GM23338 (cell line): ENCODE results near the gene ERBB4. TPM values are rescaled to one million over a fixed set of nuclear protein-coding genes. Genes with fewer than 3 reads are reported as not detected.

Experiments used
- ATAC-seq: fragments of 200-7000 bp; cut with Tn5 transposase; 3 replicates; pipeline ENCODE4 v1.9.1; 2020
- DNase-seq: peaks from one replicate; pipeline ENCODE4 v3.0.0-alpha.2; 2015; ENCODE audit warnings: low spot score
- H2AFZ ChIP-seq: fragments of 200-600 bp; sonication (generic); 2 replicates; pipeline ENCODE4 v1.8.0; 2016; ENCODE audit warnings: antibody characterized with exemption, mild to moderate bottlenecking, moderate library complexity
- H3F3A ChIP-seq: fragments of 200-600 bp; sonication (generic); replicated peaks from 2 replicates; pipeline ENCODE4 v1.8.0; 2017; ENCODE audit warnings: antibody characterized with exemption, mixed run types, low read depth
- H3K27ac ChIP-seq: fragments of 200-600 bp; sonication (generic); 2 replicates; pipeline ENCODE4 v1.6.1; 2016; ENCODE audit warnings: low read depth
- H3K27me3 ChIP-seq: fragments of 200-600 bp; sonication (generic); 2 replicates; pipeline ENCODE4 v1.8.0; 2016; ENCODE audit warnings: mild to moderate bottlenecking, mixed run types, moderate library complexity; ENCODE audit not compliant: insufficient read depth
- H3K36me3 ChIP-seq: fragments of 200-600 bp; sonication (generic); 2 replicates; pipeline ENCODE4 v1.8.0; 2016; ENCODE audit warnings: mild to moderate bottlenecking; ENCODE audit not compliant: insufficient read depth
- H3K4me1 ChIP-seq: fragments of 200-600 bp; sonication (generic); 2 replicates; pipeline ENCODE4 v1.8.0; 2016; ENCODE audit warnings: mild to moderate bottlenecking, moderate library complexity; ENCODE audit not compliant: insufficient read depth
- H3K4me2 ChIP-seq: fragments of 200-600 bp; sonication (generic); 2 replicates; pipeline ENCODE4 v1.7.1; 2017; ENCODE audit warnings: mixed run types
- H3K4me3 ChIP-seq: fragments of 200-600 bp; sonication (generic); 2 replicates; pipeline ENCODE4 v1.6.1; 2016; ENCODE audit warnings: mixed run types
- H3K79me2 ChIP-seq: fragments of 200-600 bp; sonication (generic); replicated peaks from 2 replicates; pipeline ENCODE4 v1.8.0; 2017; ENCODE audit warnings: mild to moderate bottlenecking; ENCODE audit not compliant: insufficient read depth
- H3K9me2 ChIP-seq: fragments of 200-600 bp; sonication (generic); 2 replicates; pipeline ENCODE4 v1.8.0; 2017; ENCODE audit not compliant: insufficient read depth
- H4K20me1 ChIP-seq: fragments of 200-600 bp; sonication (generic); replicated peaks from 2 replicates; pipeline ENCODE4 v1.8.0; 2017; ENCODE audit warnings: mild to moderate bottlenecking; ENCODE audit not compliant: insufficient read depth
- H3K27ac Mint-ChIP-seq: 2 replicates; pipeline ENCODE4 v1.8.0; 2020; ENCODE audit warnings: inconsistent platforms, mild to moderate bottlenecking, moderate library complexity, mixed read lengths
- H3K27me3 Mint-ChIP-seq: 3 replicates; pipeline ENCODE4 v1.8.0; 2022; ENCODE audit warnings: low read depth, mild to moderate bottlenecking, moderate library complexity, mixed read lengths, inconsistent platforms; ENCODE audit not compliant: insufficient read depth, poor library complexity
- H3K36me3 Mint-ChIP-seq: 3 replicates; pipeline ENCODE4 v1.8.0; 2021; ENCODE audit warnings: low read depth, mild to moderate bottlenecking, inconsistent platforms, moderate library complexity, mixed read lengths
- H3K4me1 Mint-ChIP-seq: 3 replicates; pipeline ENCODE4 v1.8.0; 2020; ENCODE audit warnings: mild to moderate bottlenecking, inconsistent platforms, mixed read lengths
- H3K4me3 Mint-ChIP-seq: 3 replicates; pipeline ENCODE4 v1.8.0; 2021; ENCODE audit warnings: moderate library complexity, mild to moderate bottlenecking, inconsistent platforms, mixed read lengths
- H3K9me3 Mint-ChIP-seq: 3 replicates; pipeline ENCODE4 v1.8.0; 2020; ENCODE audit warnings: moderate library complexity, mild to moderate bottlenecking, inconsistent platforms, mixed read lengths
- CREB1 ChIP-seq: fragments of 250-450 bp; sonication (Bioruptor Pico); IDR thresholded peaks from 2 replicates; pipeline ENCODE4 v1.5.0; 2020; ENCODE audit warnings: low read depth, mild to moderate bottlenecking, moderate library complexity
- ETS1 ChIP-seq: IDR thresholded peaks from 2 replicates; pipeline ENCODE4 v1.6.1; 2016; ENCODE audit warnings: antibody characterized with exemption
- EZH2 ChIP-seq: fragments of 200-600 bp; sonication (generic); IDR thresholded peaks from one replicate; pipeline ENCODE4 v1.8.0; 2017; ENCODE audit warnings: antibody characterized with exemption, mild to moderate bottlenecking, low read depth; ENCODE audit not compliant: unreplicated experiment
- JUNB ChIP-seq: IDR thresholded peaks from one replicate; pipeline ENCODE4 v1.6.1; 2016; ENCODE audit warnings: antibody characterized with exemption; ENCODE audit not compliant: unreplicated experiment
- POLR2AphosphoS5 ChIP-seq: IDR thresholded peaks from 2 replicates; pipeline ENCODE4 v1.6.1; 2016; ENCODE audit warnings: antibody characterized with exemption, low read depth
- STAT1 ChIP-seq: IDR thresholded peaks from one replicate; pipeline ENCODE4 v1.6.1; 2016; ENCODE audit warnings: antibody characterized with exemption; ENCODE audit not compliant: unreplicated experiment
- ZNF114 ChIP-seq: fragments of 250-450 bp; sonication (Bioruptor Pico); IDR thresholded peaks from 2 replicates; pipeline ENCODE4 v1.5.0; 2020; ENCODE audit warnings: mild to moderate bottlenecking, moderate library complexity
- ZNF331 ChIP-seq: fragments of 250-450 bp; sonication (Bioruptor Pico); IDR thresholded peaks from 2 replicates; pipeline ENCODE4 v1.5.0; 2020; ENCODE audit warnings: low read depth, mild to moderate bottlenecking, moderate library complexity
- ZNF462 ChIP-seq: fragments of 250-450 bp; sonication (Bioruptor Pico); IDR thresholded peaks from 2 replicates; pipeline ENCODE4 v1.5.0; 2020; ENCODE audit warnings: mild to moderate bottlenecking, moderate library complexity
- polyA plus RNA-seq: library from polyadenylated mRNA; unstranded; fragments of >200 nt; fragmentation: Nextera tagmentation; extraction: Ambion mirVana; gene quantifications from 2 replicates; pipeline ENCODE4 v1.2.1, GENCODE V29; 2016
- total RNA-seq: library from RNA; depleted of rRNA; stranded (reverse); fragments of >200 nt; shearing (Covaris generic); gene quantifications from 2 replicates; pipeline ENCODE4 v1.2.3, GENCODE V29; 2014
- TF ChIP-seq, protein P1 (sequence below): IDR thresholded peaks from one replicate; pipeline ENCODE4 v1.6.1; 2018; ENCODE audit warnings: antibody characterized with exemption; ENCODE audit not compliant: unreplicated experiment

Gene ERBB4
- total and polyA plus RNA-seq, 2 experiments from 2014 or later: 0.73 to 1.1 TPM

DNA sequence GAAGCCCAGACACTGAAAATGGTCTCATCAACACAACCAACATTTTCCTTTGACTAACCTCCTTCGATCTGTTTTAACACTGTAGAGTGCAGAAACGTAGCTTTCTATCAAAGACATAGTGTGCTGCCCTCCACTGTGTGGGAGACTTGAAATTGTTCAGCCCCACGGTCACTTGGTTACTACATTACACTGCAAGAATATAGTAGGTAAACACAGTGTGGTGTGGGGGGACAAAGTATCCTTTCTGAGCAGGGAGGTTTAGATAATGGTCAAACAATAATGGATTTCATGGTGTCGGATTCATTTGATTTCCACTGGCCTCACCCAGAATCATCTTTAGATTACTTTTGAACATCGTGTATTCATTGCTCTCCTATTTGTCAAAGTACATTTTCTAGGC lies 181.0 kb downstream of the ERBB4 start:
- no peaks in the 10 kb centered on the region for H3K27me3 Mint-ChIP-seq
- H3K4me1 Mint-ChIP-seq: no peaks in the 10 kb centered on the region; the same call in 2 of the 3 replicates
- H3K36me3 Mint-ChIP-seq: no peaks in the 10 kb centered on the region
- no peak overlapping the region for H3K4me2 ChIP-seq
- no peaks in the 10 kb centered on the region for H3K79me2 ChIP-seq
- H3K4me1 ChIP-seq: no peaks in the 10 kb centered on the region
- H3F3A ChIP-seq: no peaks in the 10 kb centered on the region
- H3K27ac ChIP-seq: no peak overlapping the region
- DNase-seq (no peak), ATAC-seq (no peak)
- no peak overlapping the region for H3K27ac Mint-ChIP-seq
- H3K27me3 ChIP-seq: no peaks in the 10 kb centered on the region
- H4K20me1 ChIP-seq: no peaks in the 10 kb centered on the region
- H3K4me3 Mint-ChIP-seq: no peak overlapping the region
- H2AFZ ChIP-seq: no peak overlapping the region
- no peaks in the 10 kb centered on the region for H3K9me2 ChIP-seq
- no peaks in the 10 kb centered on the region for H3K36me3 ChIP-seq
- H3K9me3 Mint-ChIP-seq: no peaks in the 10 kb centered on the region
- TF ChIP-seq CREB1 (CRISPR knock-in tag) (no peak), ZNF114 (CRISPR knock-in tag) (no peak), STAT1 (no peak), JUNB (no peak), EZH2 (no peak), ZNF331 (CRISPR knock-in tag) (no peak)
- TF ChIP-seq, protein P1, sequence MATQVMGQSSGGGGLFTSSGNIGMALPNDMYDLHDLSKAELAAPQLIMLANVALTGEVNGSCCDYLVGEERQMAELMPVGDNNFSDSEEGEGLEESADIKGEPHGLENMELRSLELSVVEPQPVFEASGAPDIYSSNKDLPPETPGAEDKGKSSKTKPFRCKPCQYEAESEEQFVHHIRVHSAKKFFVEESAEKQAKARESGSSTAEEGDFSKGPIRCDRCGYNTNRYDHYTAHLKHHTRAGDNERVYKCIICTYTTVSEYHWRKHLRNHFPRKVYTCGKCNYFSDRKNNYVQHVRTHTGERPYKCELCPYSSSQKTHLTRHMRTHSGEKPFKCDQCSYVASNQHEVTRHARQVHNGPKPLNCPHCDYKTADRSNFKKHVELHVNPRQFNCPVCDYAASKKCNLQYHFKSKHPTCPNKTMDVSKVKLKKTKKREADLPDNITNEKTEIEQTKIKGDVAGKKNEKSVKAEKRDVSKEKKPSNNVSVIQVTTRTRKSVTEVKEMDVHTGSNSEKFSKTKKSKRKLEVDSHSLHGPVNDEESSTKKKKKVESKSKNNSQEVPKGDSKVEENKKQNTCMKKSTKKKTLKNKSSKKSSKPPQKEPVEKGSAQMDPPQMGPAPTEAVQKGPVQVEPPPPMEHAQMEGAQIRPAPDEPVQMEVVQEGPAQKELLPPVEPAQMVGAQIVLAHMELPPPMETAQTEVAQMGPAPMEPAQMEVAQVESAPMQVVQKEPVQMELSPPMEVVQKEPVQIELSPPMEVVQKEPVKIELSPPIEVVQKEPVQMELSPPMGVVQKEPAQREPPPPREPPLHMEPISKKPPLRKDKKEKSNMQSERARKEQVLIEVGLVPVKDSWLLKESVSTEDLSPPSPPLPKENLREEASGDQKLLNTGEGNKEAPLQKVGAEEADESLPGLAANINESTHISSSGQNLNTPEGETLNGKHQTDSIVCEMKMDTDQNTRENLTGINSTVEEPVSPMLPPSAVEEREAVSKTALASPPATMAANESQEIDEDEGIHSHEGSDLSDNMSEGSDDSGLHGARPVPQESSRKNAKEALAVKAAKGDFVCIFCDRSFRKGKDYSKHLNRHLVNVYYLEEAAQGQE: no peak
- no peak overlapping the region for H3K4me3 ChIP-seq

GRCh38 chr2:212354382-212354781 lies 184.2 kb downstream of the ERBB4 start:
- Mint-ChIP-seq H3K36me3 (no peaks in the 10 kb centered on the region), H3K27ac (no peak overlapping the region), H3K4me1 (no peaks in the 10 kb centered on the region), H3K9me3 (no peaks in the 10 kb centered on the region), H3K27me3 (no peaks in the 10 kb centered on the region), H3K4me3 (no peak overlapping the region)
- H3K4me1 ChIP-seq: no peaks in the 10 kb centered on the region
- no peak overlapping the region for H3K4me3 ChIP-seq
- H3K36me3 ChIP-seq: no peaks in the 10 kb centered on the region
- H4K20me1 ChIP-seq: no peaks in the 10 kb centered on the region
- H3K27me3 ChIP-seq: no peaks in the 10 kb centered on the region
- H3K79me2 ChIP-seq: no peaks in the 10 kb centered on the region
- DNase-seq (no peak), ATAC-seq (no peak)
- H2AFZ ChIP-seq: no peak overlapping the region
- no peaks in the 10 kb centered on the region for H3K9me2 ChIP-seq
- H3F3A ChIP-seq: no peaks in the 10 kb centered on the region
- no peak overlapping the region for H3K27ac ChIP-seq
- no peak overlapping the region for H3K4me2 ChIP-seq
- TF ChIP-seq EZH2: no peak
- no peak for TF ChIP-seq STAT1
- TF ChIP-seq POLR2AphosphoS5: no peak
- TF ChIP-seq JUNB: no peak
- no peak for TF ChIP-seq ZNF462 (CRISPR knock-in tag)
- TF ChIP-seq CREB1 (CRISPR knock-in tag): no peak
- no peak for TF ChIP-seq ETS1
- no peak for TF ChIP-seq ZNF114 (CRISPR knock-in tag)
